GM19397 (cell line): ENCODE data around the gene AHRR.
A peak's percentile ranks its signal among the peaks of the same experiment; 100 is the strongest.
"Not testable (repeated sequence)": the region's sequence is repeated elsewhere in the genome, so short reads cannot be mapped to it uniquely, and the experiment has no call there.

Source experiments
- ATAC-seq: cut with Tn5 transposase; IDR thresholded peaks from one replicate; pipeline ENCODE4 v1.9.1; 2021; ENCODE audit warnings: mild to moderate bottlenecking, moderate library complexity; ENCODE audit not compliant: unreplicated experiment

AHRR gene

GRCh38 chr5:392431-392988, 71.0 kb downstream of the AHRR start:
- peak; percentile 74 for ATAC-seq

GRCh38 chr5:393846-394275, 72.3 kb downstream of the AHRR start:
- ATAC-seq, result no peak

DNA sequence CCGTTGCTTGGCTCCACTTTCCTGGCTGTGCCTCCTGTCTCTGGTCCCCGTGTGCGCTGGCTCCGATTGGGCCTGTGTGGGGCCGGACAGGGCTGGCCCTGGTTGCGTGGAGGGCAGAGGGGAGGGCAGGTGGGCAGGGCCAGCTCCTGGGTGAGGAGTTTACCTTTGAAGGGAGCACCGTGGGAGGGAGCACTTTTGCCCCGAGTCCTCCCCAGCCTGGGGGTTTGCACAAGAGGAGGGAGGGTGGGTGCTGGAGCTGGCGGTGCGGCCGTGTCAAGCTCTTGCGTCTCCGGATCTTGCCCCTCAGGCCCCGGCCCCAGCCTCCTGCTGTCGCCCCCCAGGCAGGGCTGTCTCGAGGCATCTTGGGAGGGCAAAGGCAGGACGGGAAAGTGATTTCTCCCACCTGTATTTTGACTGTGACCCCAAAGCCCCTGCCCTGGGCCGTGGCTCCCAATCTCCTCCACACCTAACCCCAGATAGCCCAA, 73.2 kb downstream of the AHRR start:
- ATAC-seq, result no peak

- ATAC-seq, result no peak
Measured at GRCh38 chr5:395156-395920, 73.8 kb downstream of the AHRR start.

DNA sequence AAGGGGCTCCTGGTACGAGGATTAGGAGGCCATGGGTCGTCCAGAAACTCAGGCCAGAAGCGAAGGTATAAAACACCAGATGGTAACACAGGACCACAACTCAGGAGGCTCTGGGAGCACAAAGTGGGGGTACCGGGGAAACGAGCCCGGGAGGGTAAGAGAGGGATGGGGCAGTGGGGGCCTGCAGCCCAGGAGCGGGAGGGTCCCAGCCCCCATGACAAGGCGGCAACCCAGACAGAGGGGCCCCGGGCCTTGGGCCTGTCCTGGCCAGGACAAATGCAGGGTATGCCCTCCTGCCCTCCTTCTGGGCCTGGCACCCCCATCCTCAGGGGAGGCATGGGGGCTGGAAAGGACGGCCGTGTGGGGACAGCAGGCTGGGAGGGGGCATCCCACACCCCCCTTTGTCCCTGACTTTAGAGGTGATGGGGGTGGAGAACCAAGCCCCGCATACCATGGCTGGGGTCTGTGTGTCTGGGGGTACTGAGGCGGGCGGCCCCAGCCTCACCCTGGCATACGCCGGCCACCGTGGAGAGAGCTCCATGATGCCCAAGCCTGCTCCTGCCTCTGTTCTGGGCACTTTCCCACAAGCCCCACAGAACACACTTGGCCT, 74.5 kb downstream of the AHRR start:
- no peak for ATAC-seq

DNA sequence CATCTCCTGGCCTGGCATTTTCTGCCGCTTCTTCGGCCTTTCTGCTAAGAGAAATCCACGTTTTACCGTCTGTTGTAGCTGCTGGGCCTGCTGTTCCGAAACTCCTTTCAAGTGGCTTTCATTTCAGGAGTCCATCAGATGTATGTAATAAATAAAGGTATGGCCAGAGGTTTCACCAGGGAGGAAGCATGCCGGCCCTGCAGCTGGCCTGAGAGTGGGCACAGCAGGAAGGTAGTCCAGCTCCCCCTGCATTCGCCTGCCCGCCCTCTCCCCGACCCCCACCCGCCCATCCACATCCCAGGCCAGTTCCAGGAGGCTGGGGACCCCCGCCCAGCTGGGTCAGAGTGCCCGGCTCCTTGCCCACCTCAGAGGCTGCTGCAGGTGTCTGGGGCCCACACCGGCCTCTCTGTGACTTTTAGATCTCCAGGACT, 75.0 kb downstream of the AHRR start:
- ATAC-seq, result no peak

- not testable (repeated sequence) for ATAC-seq
Measured at GRCh38 chr5:398141-398474, 76.6 kb downstream of the AHRR start.

GRCh38 chr5:398475-399295, 77.2 kb downstream of the AHRR start:
- ATAC-seq, result no peak

GRCh38 chr5:399296-400281, 78.1 kb downstream of the AHRR start:
- ATAC-seq, result peak; percentile 71

- ATAC-seq, result peak; percentile 13
Measured at GRCh38 chr5:400282-401145, 79.0 kb downstream of the AHRR start.

DNA sequence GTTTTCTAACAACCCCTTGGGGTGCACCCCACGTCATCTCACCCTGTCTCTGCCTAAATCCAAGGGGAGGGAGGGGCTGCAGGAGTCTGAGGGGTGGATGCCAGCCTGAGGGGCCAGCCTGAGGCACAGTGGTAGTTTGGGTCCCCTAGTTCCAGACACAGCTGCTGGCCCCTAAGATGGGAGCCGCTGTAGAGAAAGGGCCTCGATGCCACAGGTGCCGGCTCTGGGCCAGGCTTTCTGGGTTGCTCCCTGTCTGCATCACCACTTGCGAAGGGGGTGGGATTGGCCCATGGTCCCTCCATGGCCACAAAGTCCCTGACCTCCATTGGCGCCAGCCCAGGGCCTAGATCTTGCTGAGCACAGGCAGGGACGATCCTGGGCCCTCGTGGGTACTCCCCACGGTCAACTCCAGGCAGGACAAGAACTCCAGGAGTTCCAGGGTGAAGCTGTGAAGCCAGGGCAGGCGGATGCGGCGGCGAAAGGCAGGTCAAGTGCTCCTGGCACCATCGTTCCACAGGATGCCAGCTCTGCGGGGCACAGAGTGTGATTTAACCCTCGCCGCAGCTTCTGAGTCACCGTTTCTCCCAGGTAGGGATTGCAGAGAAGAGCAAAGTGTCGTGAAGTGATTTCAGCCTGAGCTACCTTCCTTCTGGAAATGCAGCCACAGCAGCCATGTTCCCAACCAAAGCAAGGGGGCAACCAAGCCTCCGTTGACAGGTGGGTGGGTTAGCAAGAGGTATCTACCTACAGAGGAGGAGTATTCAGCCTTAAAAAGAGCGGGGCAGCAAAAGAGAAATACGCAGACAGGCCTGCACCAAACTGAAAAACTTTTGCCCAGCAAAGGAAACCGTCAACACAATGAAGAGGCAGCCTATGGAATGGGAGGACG, 79.9 kb downstream of the AHRR start:
- ATAC-seq, result no peak

DNA sequence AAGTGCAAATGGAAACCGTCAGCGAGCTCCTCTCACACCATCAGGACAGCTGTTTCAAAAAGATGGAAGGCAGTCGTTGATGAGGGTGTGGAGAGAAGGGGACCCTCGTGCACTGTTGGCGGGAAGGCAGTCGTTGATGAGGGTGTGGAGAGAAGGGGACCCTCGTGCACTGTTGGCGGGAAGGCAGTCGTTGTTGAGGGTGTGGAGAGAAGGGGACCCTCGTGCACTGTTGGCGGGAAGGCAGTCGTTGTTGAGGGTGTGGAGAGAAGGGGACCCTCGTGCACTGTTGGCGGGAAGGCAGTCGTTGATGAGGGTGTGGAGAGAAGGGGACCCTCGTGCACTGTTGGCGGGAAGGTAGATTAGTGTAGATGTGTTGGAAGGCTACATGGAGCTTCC, 80.7 kb downstream of the AHRR start:
- ATAC-seq, result not testable (repeated sequence)

GRCh38 chr5:402615-403359, 81.3 kb downstream of the AHRR start:
- peak; percentile 54 for ATAC-seq

DNA sequence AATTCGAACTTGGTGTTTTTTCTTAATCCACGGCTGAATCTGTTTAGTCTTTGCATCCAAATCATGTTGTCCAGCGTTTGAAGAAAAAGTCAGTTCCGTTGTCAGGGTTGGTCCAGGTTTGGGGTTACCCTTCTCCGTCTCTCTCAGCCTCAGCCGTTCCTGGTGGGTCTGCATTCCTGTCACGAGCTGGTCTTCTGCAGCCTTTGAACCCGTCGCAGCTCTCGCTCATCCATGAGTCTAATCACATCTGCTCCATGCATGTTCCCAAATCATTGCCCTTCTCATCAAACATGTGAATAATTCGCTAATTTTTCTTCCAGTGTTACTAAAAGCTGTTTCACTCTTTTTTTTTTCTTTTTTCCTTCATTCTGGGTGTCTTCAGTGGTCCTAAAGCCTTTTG, 82.5 kb downstream of the AHRR start:
- no peak for ATAC-seq

DNA sequence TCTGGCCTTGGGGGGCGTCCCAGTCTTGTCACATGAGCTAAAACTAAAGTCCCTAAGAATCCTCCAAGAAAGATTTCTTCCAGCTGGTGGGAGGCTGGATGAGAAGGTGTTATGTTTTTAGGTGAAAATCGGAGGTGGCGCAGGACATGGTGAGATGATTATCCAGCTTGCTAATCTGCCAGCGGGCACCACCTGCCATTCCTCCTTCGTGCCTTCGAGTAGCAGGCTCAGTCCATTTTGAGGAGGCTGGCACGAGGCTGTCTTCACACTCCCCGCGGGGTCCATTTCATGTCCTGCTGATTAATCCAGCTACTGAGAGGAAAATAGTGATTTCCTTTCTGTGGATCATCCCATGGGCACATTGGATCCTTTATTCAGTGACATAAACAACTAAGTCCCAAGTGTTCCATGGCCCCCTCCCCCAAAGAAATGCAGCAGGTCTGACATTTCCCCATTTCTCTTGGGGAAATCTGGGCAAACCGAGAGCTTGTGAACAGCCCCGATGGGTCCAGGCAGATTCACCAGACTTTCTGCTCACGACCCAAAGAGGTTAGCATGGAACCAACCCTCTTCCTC, 83.2 kb downstream of the AHRR start:
- ATAC-seq, result no peak

DNA sequence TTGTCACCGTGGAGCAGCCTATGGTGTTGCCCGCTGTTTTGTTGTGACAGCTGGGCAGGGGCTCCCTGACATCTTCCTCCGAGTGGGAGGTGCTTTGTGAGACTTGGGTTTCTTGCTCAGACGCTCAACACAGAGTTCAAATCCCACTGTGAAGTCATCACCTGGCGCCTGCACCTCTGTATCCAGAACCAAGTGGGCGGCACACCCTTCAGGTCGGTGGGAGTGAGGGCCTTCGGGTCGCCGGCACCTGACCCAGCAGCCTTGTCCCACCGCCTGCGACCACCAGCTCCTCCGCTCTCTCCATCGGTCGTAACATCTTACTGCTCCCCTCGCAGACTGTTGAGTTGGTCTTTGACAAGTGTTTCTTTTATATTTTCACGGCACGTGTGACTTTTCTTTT, 83.9 kb downstream of the AHRR start:
- no peak for ATAC-seq

- ATAC-seq, result no peak
Measured at GRCh38 chr5:406041-406440, 84.5 kb downstream of the AHRR start.
